Measurements from ENCODE around the gene SAYSD1. TPM values are rescaled to one million over a fixed set of nuclear protein-coding genes. Genes with fewer than 3 reads are reported as not detected.

Gene SAYSD1
- total and polyA plus RNA-seq, 2 of the 8 experiments (the other 6 are each of a cell fraction or from before 2014, with no cell fraction given) = 6.7 to 7.9 TPM

- TF ChIP-seq SP1 (IDR thresholded peaks at IDR 0.05; ENCODE audit: low read depth, low read length) = no peak
- TF ChIP-seq ATF3 (IDR thresholded peaks at IDR 0.05; ENCODE audit: insufficient read depth, low read depth, low read length) = no peak
- TF ChIP-seq RBBP5 (IDR thresholded peaks at IDR 0.05; ENCODE audit: borderline replicate concordance, low read depth, low read length) = no peak
Measured at GRCh38 chr6:39102821-39103136, 12.2 kb downstream of the SAYSD1 start (continued).

Data from H1 (cell line).